Hepatocyte (in vitro differentiated cells): ENCODE measurements around the gene SLC25A10.

Source experiments
- CTCF ChIP-seq: fragments of 200-600 bp; sonication (generic); IDR thresholded peaks from 2 replicates; pipeline ENCODE4 v1.5.1; 2016; ENCODE audit warnings: antibody characterized with exemption, mild to moderate bottlenecking; ENCODE audit not compliant: poor library complexity
- EZH2 ChIP-seq: fragments of 200-600 bp; sonication (generic); IDR thresholded peaks from 2 replicates; pipeline ENCODE4 v1.6.1; 2016; ENCODE audit warnings: antibody characterized with exemption, mild to moderate bottlenecking, borderline replicate concordance
- EZH2phosphoT487 ChIP-seq: fragments of 200-600 bp; sonication (generic); IDR thresholded peaks from one replicate; pipeline ENCODE4 v1.6.1; 2018; ENCODE audit warnings: antibody characterized with exemption, mild to moderate bottlenecking, low read depth, moderate library complexity; ENCODE audit not compliant: unreplicated experiment, severe bottlenecking

- TF ChIP-seq CTCF = no peak
- no peak for TF ChIP-seq EZH2phosphoT487
- no peak for TF ChIP-seq EZH2
Observed at GRCh38 chr17:81690549-81690948, 21.5 kb upstream of the SLC25A10 start.
